B cell (primary cell): Measurements from ENCODE around the gene HDAC9.

Source experiments
- CTCF ChIP-seq: fragments of 200-600 bp; IDR thresholded peaks from one replicate; pipeline ENCODE4 v1.8.0; 2022; ENCODE audit warnings: antibody characterized with exemption, mild to moderate bottlenecking
- EZH2 ChIP-seq: IDR thresholded peaks from 2 replicates; pipeline ENCODE4 v1.6.1; 2012; ENCODE audit warnings: borderline replicate concordance, low read depth, mild to moderate bottlenecking, moderate library complexity, low read length; ENCODE audit not compliant: insufficient read depth, poor library complexity, severe bottlenecking

DNA sequence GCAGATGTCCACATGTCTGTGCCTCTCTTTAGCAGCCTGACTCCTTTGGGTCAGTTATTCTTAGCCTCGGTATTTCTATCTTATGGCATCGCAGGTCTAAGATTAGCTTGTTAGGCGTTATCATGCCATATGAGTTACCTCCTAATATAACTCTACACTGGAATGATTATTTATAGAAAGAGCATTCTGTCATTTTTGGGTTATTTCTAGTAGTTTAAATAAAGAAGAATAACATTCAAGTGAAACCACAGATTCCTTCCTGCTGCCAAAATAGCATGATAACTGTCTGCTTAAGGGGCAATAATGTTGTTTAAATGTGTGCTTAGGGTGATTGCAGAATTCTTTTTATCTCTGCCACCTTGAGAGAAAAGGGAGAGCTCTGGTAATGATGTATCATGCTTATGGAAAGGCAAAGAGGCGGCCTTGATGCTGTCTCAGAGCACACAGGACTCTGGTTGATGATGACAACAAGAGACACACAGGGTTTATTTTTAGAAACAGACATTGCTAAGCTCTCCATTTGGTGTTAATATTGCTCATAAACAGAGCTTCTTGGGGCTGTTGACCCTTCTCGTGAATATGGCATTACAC, 10.4 kb downstream of the HDAC9 start:
- TF ChIP-seq EZH2: no peak
- TF ChIP-seq CTCF: no peak
